GM18907 (cell line): Measurements from ENCODE around the gene BIN2.
"Not testable (repeated sequence)": the region's sequence is repeated elsewhere in the genome, so short reads cannot be mapped to it uniquely, and the experiment has no call there.

Experiments used
- ATAC-seq: cut with Tn5 transposase; IDR thresholded peaks from one replicate; pipeline ENCODE4 v1.9.1; 2021; ENCODE audit warnings: mild to moderate bottlenecking, moderate library complexity; ENCODE audit not compliant: unreplicated experiment

The BIN2 gene

GRCh38 chr12:51346581-51346980 lies 22.6 kb upstream of the BIN2 start, which contains the start of gene CELA1:
CELA1 (minus strand) TSS chr12:51346679; CDS start chr12:51346638, 41 bp downstream.
- no peak for ATAC-seq

GRCh38 chr12:51345681-51346080 lies 21.7 kb upstream of the BIN2 start:
- no peak for ATAC-seq

- ATAC-seq = no peak
These were observed 19.2 kb upstream of the BIN2 start for GRCh38 chr12:51343201-51343600.

DNA sequence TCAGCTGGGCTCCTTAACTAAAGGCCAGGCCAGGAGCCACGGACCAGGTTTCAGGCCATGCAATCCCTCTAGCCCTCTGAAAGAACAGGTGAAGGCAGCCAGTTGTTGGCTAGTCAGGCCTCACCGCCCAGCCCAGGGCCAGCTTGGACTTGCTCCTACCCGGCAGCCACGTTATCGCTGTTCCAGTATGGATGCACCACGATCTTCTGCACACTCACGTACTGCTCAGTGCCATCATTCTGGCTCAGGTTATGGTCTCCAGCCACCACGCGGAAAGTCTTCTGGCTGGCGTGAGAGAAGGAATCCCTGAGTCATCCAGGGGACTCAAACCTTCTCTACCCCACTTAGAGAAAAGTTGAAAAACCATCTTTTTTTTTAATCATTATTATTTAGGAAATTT lies 18.4 kb upstream of the BIN2 start:
- ATAC-seq = no peak

DNA sequence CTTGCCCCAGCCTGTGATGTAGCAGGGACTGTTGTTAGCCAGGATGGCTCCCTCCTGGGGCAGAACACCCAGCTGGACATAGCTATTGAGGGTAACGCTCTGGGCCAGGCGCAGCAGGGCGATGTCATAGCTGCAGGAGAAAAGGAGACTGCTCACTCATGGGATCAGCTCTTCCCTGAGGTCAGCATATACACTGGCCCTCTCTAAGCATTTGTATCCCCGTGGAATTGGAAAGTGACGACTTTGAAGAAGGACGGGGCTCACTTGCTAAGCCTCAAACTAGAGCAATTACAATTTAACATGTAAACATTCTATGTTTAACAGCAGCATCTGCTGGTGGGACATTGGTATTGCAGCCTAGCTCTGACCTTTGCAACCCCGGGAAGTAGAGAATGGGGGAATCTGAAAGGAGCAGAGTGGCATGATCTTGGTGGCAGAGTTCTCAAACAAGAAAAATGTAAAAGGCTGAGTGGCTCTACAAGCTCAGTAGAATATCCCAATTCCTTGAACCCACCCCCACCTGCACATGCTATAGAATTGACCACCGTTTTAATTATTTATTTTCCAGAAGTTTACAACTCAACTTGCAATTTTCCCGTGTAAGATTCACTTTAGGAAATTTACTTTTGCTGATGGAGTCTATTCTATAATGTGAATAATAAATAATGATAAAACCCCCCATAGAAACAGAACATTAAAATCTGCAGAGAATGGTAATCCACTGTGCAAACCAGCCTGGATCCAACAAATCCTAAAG lies 17.5 kb upstream of the BIN2 start:
- no peak for ATAC-seq

DNA sequence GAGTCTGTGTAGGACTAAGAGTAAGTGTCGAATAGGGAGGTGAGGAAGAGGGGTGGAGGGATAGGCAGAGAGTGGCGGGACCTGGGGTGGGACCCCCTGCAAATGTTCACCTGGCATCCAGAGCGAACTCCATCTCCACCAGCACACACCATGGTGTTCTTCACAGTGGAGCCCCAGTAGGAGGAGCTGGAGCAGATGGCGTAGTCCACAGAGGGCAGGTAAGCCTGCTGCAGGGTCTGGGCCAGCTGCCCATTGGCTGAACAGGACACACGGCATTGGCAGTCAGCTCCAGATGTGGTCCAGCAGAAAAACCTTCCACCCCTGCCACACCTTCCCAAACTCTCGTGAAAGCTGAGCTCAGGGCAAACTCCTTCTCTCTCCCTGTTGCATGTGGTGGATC lies 15.8 kb upstream of the BIN2 start:
- ATAC-seq = no peak

DNA sequence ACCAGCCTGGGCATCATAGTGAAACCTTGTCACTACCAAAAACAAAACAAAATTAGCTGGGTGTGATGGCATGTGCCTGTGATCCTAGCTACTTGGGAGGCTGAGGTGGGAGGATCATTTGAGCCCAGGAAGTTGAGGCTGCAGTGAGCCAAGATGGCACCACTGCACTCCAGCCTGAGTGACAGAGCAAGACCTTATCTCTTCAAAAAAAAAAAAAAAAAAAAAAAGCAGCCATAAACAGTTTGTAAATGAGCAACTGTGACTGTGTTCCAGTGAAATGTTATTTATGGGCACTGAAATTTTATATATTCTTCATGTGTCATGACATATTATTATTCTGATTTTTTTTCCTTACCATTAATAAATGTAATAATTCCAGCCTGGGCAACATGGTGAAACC lies 13.4 kb upstream of the BIN2 start:
- ATAC-seq = not testable (repeated sequence)

DNA sequence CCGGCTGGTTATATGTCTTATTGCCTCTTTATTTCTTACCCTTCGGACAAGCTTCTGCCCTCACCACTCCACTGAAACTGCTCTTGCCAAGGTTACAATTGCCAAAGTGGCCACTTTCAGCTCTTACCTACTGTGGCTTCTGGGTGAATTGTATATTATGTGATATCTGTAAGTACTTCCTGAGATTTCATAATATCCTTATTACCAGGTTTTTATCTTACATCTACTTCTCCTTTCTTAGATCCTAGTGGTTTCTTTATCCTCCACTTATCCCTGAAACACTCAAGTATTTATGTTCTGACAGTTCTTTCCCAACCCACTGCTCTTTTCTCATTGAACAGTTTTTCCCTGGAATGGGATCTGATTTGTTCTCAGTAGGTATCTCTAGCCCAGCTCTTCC lies 12.0 kb upstream of the BIN2 start:
- ATAC-seq = no peak

- ATAC-seq = no peak
These were observed 10.8 kb upstream of the BIN2 start for GRCh38 chr12:51334764-51335163.

DNA sequence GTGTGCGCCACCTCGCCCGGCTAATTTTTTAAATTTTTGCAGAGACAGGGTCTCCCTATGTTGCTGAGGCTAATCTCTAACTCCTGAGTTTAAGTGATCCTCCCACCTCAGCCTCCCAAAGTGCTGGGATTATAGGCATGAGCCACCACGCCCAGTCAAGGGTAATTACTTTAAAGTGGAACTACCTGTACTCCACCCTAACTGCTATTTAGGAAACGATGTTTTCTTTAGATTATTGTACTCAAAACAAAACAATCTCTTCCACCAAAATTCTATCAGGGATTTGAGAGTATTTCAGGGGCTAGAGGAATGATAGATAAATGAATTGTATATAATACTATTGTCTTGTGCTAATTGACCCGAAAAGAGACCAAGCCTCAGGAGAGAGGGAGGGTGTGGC lies 9.6 kb upstream of the BIN2 start:
- ATAC-seq = no peak

DNA sequence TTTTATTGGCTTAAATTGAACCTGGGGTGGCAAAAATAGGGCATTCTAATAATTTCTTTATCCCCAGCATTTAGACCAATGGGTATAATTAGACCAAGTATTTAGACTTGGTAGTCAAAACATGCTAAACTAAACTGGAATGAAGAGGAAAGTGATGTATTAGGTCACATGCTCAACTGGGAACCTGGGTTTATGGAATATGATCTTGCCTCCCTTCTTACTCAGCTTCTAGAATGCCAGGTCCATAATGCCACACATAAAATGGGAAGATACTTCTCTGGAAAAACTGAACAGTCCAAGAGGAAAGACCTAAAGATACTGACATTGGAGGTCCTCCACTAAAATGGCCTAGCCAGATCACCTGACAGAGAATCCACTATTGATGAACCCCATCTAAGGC lies 6.2 kb upstream of the BIN2 start:
- ATAC-seq = no peak

DNA sequence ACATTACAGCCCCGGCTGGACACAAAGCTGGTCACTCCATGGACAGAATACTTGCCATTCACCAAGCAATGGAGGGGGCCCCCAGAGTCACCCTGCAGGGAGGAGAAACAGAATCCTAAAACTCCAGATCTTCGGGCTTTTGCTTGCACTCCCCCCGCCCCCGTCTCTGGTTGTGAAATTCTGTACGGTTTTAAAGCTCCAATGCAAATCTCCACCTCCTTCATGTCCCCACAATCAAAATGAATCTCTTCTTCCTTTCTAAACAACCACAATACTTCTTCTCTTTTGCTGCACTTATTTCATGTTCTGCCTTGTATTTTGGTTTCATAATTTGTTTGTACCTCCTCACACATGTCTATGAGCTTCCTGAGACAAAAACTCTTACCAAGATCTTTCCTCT lies 5.8 kb upstream of the BIN2 start:
- ATAC-seq = no peak

GRCh38 chr12:51328587-51328986 lies 4.6 kb upstream of the BIN2 start:
- ATAC-seq = no peak

- ATAC-seq = peak; percentile 42
These were observed 2.9 kb upstream of the BIN2 start for GRCh38 chr12:51326698-51327439.

- no peak for ATAC-seq
These were observed 979 bp upstream of the BIN2 start for GRCh38 chr12:51324953-51325352.

DNA sequence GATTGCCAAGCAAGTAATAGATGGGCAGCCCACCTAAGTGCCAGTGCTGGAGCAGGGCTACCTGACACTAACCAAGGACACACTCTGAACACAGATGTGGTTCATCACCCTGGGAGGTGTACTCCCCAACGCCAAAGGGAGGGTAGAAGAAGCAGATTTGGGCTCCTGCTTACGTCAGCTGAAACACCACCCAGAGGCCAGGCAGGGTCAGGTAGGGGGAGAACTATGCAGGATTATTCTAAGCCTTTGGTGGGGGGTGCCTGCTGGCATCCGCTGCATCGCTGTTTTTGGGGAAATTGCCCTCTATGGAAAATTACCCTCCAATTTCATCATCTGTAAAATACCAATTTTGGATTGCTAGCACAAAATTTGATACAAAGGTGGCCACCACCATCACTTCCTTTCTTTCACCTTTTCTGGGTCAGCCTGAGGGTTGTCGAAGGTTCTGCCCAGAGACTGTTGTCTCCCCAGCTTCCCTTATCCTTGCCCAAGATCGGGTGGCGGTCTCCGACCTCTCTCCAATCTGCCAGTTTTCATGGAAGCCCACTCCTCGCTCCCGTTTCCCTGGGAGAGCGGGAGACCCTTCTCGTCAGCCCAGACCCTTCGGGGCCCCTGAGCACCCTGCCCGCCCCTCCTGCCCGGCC lies 535 bp downstream of the BIN2 start:
- peak; percentile 32 for ATAC-seq

- ATAC-seq = no peak
These were observed 1.5 kb downstream of the BIN2 start for GRCh38 chr12:51322452-51322851.

GRCh38 chr12:51321882-51322281 lies 2.1 kb downstream of the BIN2 start:
- ATAC-seq = no peak

DNA sequence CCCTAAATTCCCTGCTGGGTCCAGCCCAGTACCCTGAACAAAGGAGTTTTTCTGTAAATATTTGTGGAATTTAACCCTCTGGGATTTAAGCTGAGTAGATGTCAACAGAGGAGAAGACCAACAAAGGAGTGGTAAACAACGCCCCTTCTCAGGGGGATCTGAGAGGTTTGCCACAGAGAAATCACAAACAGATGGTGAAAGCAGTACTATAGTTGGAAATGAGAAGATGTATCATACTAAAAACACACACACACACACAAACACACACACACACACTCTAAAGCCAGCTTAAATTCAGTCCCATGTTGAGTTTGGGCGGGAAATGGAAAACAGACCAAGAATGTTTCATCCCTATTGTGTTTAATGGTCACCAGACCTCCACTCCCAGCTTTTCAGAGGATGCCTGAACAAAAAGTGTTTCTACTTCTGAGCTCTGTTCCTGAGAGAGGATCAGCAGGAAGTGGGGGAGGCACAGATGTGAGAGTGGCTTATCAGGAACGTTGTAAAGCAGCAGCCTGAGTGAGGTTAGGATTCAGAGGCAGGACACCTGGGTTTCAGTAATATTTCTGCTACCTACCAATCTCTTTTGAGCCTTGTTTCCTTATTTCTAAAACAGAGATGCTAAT lies 3.2 kb downstream of the BIN2 start:
- ATAC-seq = no peak

DNA sequence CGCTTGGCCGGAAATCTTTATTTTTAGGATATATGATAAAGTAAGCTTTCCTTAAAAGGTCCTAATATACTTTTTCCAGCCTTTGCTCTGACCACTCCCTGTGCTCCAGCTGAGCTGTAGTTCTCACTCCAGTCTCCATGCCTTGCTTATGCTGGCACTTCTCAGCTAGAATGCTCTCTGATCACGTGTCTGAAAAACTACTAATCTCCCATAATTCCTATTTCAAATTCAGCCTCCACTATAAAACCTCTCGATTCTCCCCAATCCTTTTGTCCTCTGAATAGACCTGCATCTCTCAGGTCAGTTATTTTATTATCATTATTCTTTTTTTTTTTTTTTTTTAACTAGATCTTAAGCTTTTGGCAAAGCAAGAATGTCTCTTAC lies 3.7 kb downstream of the BIN2 start:
- ATAC-seq = no peak

- ATAC-seq = peak; percentile 60
These were observed 5.0 kb downstream of the BIN2 start for GRCh38 chr12:51318846-51319599.
